ENCODE results near the gene ADAM12.

- TF ChIP-seq CTCF (IDR thresholded peaks at IDR 0.05; ENCODE audit: insufficient read depth, low read depth, low read length) (no peak), EZH2 (IDR thresholded peaks at IDR 0.05; ENCODE audit: insufficient read depth, low read length) (no peak)
Measured at GRCh38 chr10:126098226-126098581, 290.1 kb downstream of the ADAM12 start.

Data from astrocyte (in vitro differentiated cells and primary cell).